ENCODE results near the gene GLIS1. TPM values are rescaled to one million over a fixed set of nuclear protein-coding genes. Genes with fewer than 3 reads are reported as not detected.

GLIS1 gene
- total and polyA plus RNA-seq, 9 donors: 0.12 to 2.9 (median 0.48) TPM; not detected in 1

- Histone ChIP-seq H3K27me3 (no peaks in the 10 kb centered on the region), H3K36me3 (no peaks in the 10 kb centered on the region), H3K27ac (no peak overlapping the region), H3K4me3 (no peak overlapping the region), H3K9me3 (no peaks in the 10 kb centered on the region), H3K4me1 (ENCODE audit: insufficient read depth) (no peaks in the 10 kb centered on the region)
- intact Hi-C loops (cut with DNase I): no loop called here
- WGBS, 3 donors: 83 to 91% (median 84%) methylated on average over 13 of the region's 13 CpGs
- DNase-seq: no peak
- TF ChIP-seq EP300 (IDR thresholded peaks at IDR 0.05): no peak
- TF ChIP-seq POLR2A (IDR thresholded peaks at IDR 0.05): no peak
- TF ChIP-seq CTCF (IDR thresholded peaks at IDR 0.05): no peak
Observed at GRCh38 chr1:53509775-53510174, 229.2 kb downstream of the GLIS1 start.

GRCh38 chr1:53508991-53509666 lies 229.8 kb downstream of the GLIS1 start:
- TF ChIP-seq EP300 (IDR thresholded peaks at IDR 0.05): no peak
- Histone ChIP-seq H3K36me3 (no peaks in the 10 kb centered on the region), H3K4me1 (ENCODE audit: insufficient read depth) (no peaks in the 10 kb centered on the region), H3K9me3 (no peaks in the 10 kb centered on the region), H3K27ac (no peak overlapping the region), H3K27me3 (no peaks in the 10 kb centered on the region), H3K4me3 (no peak overlapping the region)
- intact Hi-C loops (cut with DNase I): no loop called here
- no peak for DNase-seq
- WGBS, 3 donors: 64 to 67% (median 67%) methylated on average over 23 of the region's 23 CpGs

GRCh38 chr1:53508056-53508990 lies 230.6 kb downstream of the GLIS1 start:
- Histone ChIP-seq H3K9me3 (no peaks in the 10 kb centered on the region), H3K27me3 (no peaks in the 10 kb centered on the region), H3K4me1 (ENCODE audit: insufficient read depth) (no peaks in the 10 kb centered on the region), H3K36me3 (no peaks in the 10 kb centered on the region), H3K4me3 (no peak overlapping the region), H3K27ac (no peak overlapping the region)
- 88 to 92% (median 91%) methylated on average over 20 to 22 of the region's 22 CpGs for WGBS, 3 donors
- DNase-seq: no peak
- no peak for TF ChIP-seq CTCF (IDR thresholded peaks at IDR 0.05)
- no peak for TF ChIP-seq EP300 (IDR thresholded peaks at IDR 0.05)
- no peak for TF ChIP-seq POLR2A (IDR thresholded peaks at IDR 0.05)
- intact Hi-C loops (cut with DNase I): no loop called here

- Histone ChIP-seq H3K4me1 (ENCODE audit: insufficient read depth) (no peaks in the 10 kb centered on the region), H3K27ac (no peak overlapping the region), H3K9me3 (no peaks in the 10 kb centered on the region), H3K27me3 (no peaks in the 10 kb centered on the region), H3K4me3 (no peak overlapping the region), H3K36me3 (no peaks in the 10 kb centered on the region)
- DNase-seq: no peak
- WGBS, 3 donors: 92 to 94% (median 93%) methylated on average over 11 to 13 of the region's 13 CpGs
- TF ChIP-seq POLR2A (IDR thresholded peaks at IDR 0.05): no peak
- TF ChIP-seq EP300 (IDR thresholded peaks at IDR 0.05): no peak
- intact Hi-C loops (cut with DNase I): no loop called here
Observed at GRCh38 chr1:53507116-53507820, 231.7 kb downstream of the GLIS1 start.

GRCh38 chr1:53506355-53507050 lies 232.5 kb downstream of the GLIS1 start:
- no peaks in the 10 kb centered on the region for H3K9me3 ChIP-seq
- no peak for TF ChIP-seq EP300 (IDR thresholded peaks at IDR 0.05)
- no peak for TF ChIP-seq CTCF (IDR thresholded peaks at IDR 0.05)
- TF ChIP-seq POLR2A (IDR thresholded peaks at IDR 0.05): no peak
- H3K27me3 ChIP-seq: no peaks in the 10 kb centered on the region
- intact Hi-C loops (cut with DNase I): no loop called here
- H3K36me3 ChIP-seq: no peaks in the 10 kb centered on the region
- H3K4me1 ChIP-seq (ENCODE audit: insufficient read depth): no peaks in the 10 kb centered on the region
- no peak overlapping the region for H3K4me3 ChIP-seq
- WGBS, 3 donors: 76 to 89% (median 83%) methylated on average over 22 to 25 of the region's 25 CpGs
- DNase-seq: no peak
- no peak overlapping the region for H3K27ac ChIP-seq

All from ovary (tissue), 9 donors.